ENCODE results near the gene RTCA.

GRCh38 chr1:100253552-100253951, 12.5 kb upstream of the RTCA start:
- TF ChIP-seq EZH2 (IDR thresholded peaks at IDR 0.05; ENCODE audit: insufficient read depth, low read length): no peak
- no peak for TF ChIP-seq CTCF (IDR thresholded peaks at IDR 0.05; ENCODE audit: insufficient read depth, low read depth, low read length)

Data from astrocyte (in vitro differentiated cells and primary cell).